ENCODE results near the gene WNT10A. TPM values are rescaled to one million over a fixed set of nuclear protein-coding genes. Genes with fewer than 3 reads are reported as not detected.

Gene WNT10A
- polyA plus RNA-seq, 1 experiment, result not detected

Small RNA genes within 50 kb of the gene (small RNA-seq; reads per million reads assigned to genes)
- not detected for gene RNU6-642P (ENCODE audit: insufficient read length, low read depth, low replicate concordance)

Other genes starting within 250 kb of the WNT10A start
- 2.9 and 7.1 TPM in 2 replicates for gene ZNF142, start 221.2 kb upstream of the WNT10A start, polyA plus RNA-seq (2011; rRNA removed)
- 34.1 and 49.0 TPM in 2 replicates for gene BCS1L, start 221.2 kb upstream of the WNT10A start, polyA plus RNA-seq (2011; rRNA removed)
- 78.2 and 91.6 TPM in 2 replicates for gene RNF25, start 208.8 kb upstream of the WNT10A start, polyA plus RNA-seq (2011; rRNA removed)
- gene STK36, start 208.8 kb upstream of the WNT10A start, polyA plus RNA-seq (2011; rRNA removed), result 38.1 and 58.7 TPM in 2 replicates
- 12.9 and 14.1 TPM in 2 replicates for gene TTLL4, start 170.0 kb upstream of the WNT10A start, polyA plus RNA-seq (2011; rRNA removed)
- gene CYP27A1, start 98.7 kb upstream of the WNT10A start, polyA plus RNA-seq (2011; rRNA removed), result 17.2 and 26.8 TPM in 2 replicates
- not detected in 2 replicates for gene PRKAG3, start 49.0 kb upstream of the WNT10A start, polyA plus RNA-seq (2011; rRNA removed)
- not detected in 2 replicates for gene WNT6, start 21.0 kb upstream of the WNT10A start, polyA plus RNA-seq (2011; rRNA removed)
- gene CDK5R2, start 78.8 kb downstream of the WNT10A start, polyA plus RNA-seq (2011; rRNA removed), result 0.02 TPM in 1 of 2 replicates, not detected in the other
- not detected in 2 replicates for gene FEV, start 104.3 kb downstream of the WNT10A start, polyA plus RNA-seq (2011; rRNA removed)
- gene CRYBA2, start 112.6 kb downstream of the WNT10A start, polyA plus RNA-seq (2011; rRNA removed), result 0.26 TPM in 1 of 2 replicates, not detected in the other
- not detected in 2 replicates for gene CFAP65, start 160.7 kb downstream of the WNT10A start, polyA plus RNA-seq (2011; rRNA removed)
- 0.05 TPM in 2 replicates for gene IHH, start 180.1 kb downstream of the WNT10A start, polyA plus RNA-seq (2011; rRNA removed)